NT2/D1 (cell line): ENCODE results near the gene ACLY.

ENCODE experiments used
- YY1 ChIP-seq: IDR thresholded peaks from 2 replicates; pipeline ENCODE4 v1.6.1; 2011; ENCODE audit not compliant: insufficient read length, insufficient read depth
- ZNF274 ChIP-seq: IDR thresholded peaks from 2 replicates; pipeline ENCODE4 v1.6.1; 2011; ENCODE audit warnings: mild to moderate bottlenecking, low read depth, low read length

- TF ChIP-seq ZNF274 (no peak), YY1 (no peak)
These were observed 14.2 kb upstream of the ACLY start for GRCh38 chr17:41932816-41933389.
